Dendritic cell treated with granulocyte-macrophage colony-stimulating factor and Interleukin-4, amounts not matched to agents 40 ng/mL and 50 ng/mL, for 4 days (primary cell): Measurements from ENCODE around the gene RPE65.
"Not testable (repeated sequence)": the region's sequence is repeated elsewhere in the genome, so short reads cannot be mapped to it uniquely, and the experiment has no call there.

Source experiments
- H3K27ac Mint-ChIP-seq: one replicate; pipeline ENCODE4 v1.8.0; 2022; ENCODE audit warnings: mild to moderate bottlenecking, mixed read lengths
- H3K27me3 Mint-ChIP-seq: one replicate; pipeline ENCODE4 v1.8.0; 2022; ENCODE audit warnings: mild to moderate bottlenecking, mixed read lengths
- H3K36me3 Mint-ChIP-seq: one replicate; pipeline ENCODE4 v1.8.0; 2022; ENCODE audit warnings: low read depth, mixed read lengths
- H3K4me1 Mint-ChIP-seq: one replicate; pipeline ENCODE4 v1.8.0; 2022; ENCODE audit warnings: low read depth, mixed read lengths
- H3K4me3 Mint-ChIP-seq: one replicate; pipeline ENCODE4 v1.8.0; 2022; ENCODE audit warnings: mild to moderate bottlenecking, moderate library complexity, mixed read lengths
- H3K9me3 Mint-ChIP-seq: one replicate; pipeline ENCODE4 v1.8.0; 2022; ENCODE audit warnings: mixed read lengths
- intact Hi-C: fragments of 100-400 bp; cut with micrococcal nuclease; formaldehyde crosslinking; loops from one replicate; pipeline ENCODE4 v1.15.0; 2022

The RPE65 gene

GRCh38 chr1:68449901-68450300, at the start of gene RPE65:
RPE65 (minus strand) TSS chr1:68449954; CDS start chr1:68449905, 49 bp downstream.
- no peaks in the 10 kb centered on the region for H3K9me3 Mint-ChIP-seq
- no peak within 1 kb of the TSS for H3K4me3 Mint-ChIP-seq
- intact Hi-C loops: loop anchor here (10.0 kb wide), 1 partner anchor 595 kb away; no protein-coding TSS in a partner anchor
- no peaks in the 10 kb centered on the region for H3K36me3 Mint-ChIP-seq
- H3K27me3 Mint-ChIP-seq: no peaks in the 10 kb centered on the region
- peaks cover 14% of the 10 kb centered on the region for H3K4me1 Mint-ChIP-seq
- no peak within 1 kb of the TSS for H3K27ac Mint-ChIP-seq

DNA sequence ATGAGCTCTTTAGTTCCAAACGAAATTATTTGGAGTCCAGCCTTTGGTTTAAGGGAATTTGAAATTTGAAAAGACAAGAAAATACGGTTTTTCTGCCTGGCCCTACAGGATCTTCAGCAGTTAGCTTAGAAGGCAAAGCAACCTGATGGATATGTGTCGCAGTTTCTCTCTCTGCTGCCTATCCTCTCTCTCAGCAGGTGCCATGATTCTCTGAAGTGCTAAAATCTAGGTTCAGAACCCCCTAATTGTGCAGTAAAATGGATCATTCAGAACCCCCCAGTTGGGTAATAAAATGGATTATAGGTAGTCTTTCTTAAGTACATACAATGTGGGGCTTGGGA, 47.6 kb upstream of the RPE65 start:
- intact Hi-C loops: no loop called here
- Mint-ChIP-seq H3K9me3 (peaks cover 9% of the 10 kb centered on the region), H3K27me3 (peaks cover 2% of the 10 kb centered on the region), H3K4me1 (peaks cover 24% of the 10 kb centered on the region), H3K36me3 (peaks cover 5% of the 10 kb centered on the region), H3K27ac (peak overlapping the region; percentile 65), H3K4me3 (peak overlapping the region; percentile 86)

DNA sequence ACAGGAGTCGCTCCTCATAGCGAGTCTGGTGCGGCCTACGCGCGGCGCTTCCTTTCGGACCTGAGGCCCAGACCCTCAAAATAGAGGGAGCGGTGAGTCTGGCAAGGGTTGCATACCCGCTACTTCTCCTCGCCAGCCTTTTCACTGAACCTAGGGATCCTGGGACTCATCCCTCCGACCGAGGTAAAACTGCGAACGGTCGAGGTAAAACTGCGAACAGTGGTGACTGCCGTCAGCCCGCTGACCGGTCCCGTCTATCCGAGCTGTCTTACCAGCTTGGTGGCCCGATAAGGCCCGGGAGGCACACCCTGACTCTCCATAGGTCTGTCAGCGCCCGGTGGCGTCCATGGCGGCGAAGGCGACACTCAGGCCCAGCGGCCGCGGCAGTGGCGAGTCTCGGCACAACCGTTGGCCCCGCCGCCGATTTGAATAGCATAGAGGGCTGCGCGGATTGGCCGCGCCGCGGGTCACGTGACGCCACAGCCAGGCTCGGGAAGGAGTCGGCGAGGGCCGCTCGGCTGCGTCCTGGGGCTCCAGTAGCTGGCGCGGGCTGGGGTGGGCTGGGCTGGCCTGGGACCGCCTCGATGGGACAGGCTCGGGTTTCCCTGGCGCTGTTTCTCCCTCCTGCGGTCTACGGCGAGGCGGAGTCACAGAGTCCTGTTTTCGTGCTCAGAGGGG, 47.1 kb upstream of the RPE65 start, which contains the start of gene DEPDC1:
DEPDC1 (minus strand) TSS at position 403 of the 678 bp plus-strand sequence; CDS start at position 320, 83 bp downstream.
- Mint-ChIP-seq H3K27ac (peak within 1 kb of the TSS; percentile 65), H3K9me3 (peaks cover 4% of the 10 kb centered on the region), H3K4me1 (peaks cover 24% of the 10 kb centered on the region), H3K27me3 (peaks cover 2% of the 10 kb centered on the region), H3K4me3 (peak within 1 kb of the TSS; percentile 86), H3K36me3 (peaks cover 5% of the 10 kb centered on the region)
- intact Hi-C loops: no loop called here

DNA sequence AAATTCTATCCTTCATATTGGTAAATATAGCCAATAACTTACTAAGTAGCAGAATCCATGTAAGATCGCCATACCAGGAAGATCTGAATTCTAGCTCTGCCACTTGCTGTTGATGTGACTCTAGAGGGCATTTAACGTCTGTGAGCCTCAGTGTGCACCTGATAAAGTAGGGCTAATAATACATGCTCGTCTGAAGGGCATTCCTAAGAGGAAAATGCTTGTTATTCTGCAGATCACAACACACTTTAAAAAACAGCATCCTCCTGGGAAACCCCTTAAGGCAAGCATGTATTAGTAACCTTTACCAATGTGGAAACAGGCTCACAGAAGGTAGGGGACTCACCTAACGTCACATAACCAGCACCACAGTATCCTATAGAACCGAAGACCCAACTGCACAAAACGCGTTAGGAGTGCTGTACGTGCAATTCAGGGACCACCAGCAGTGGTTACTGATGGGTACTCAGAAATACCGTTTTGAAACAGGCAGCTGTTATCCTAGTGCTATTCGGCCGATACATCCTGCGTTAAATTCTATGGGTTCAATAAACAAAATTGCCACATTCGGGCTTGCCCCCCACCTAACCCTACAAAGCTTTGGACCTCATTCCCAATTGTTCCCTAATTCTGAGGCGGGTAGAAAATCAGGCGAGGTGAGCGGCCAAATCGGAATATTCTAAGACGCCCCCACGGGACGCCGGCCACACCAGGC, 46.4 kb upstream of the RPE65 start:
- H3K9me3 Mint-ChIP-seq: no peaks in the 10 kb centered on the region
- intact Hi-C loops: no loop called here
- peak overlapping the region; percentile 86 for H3K4me3 Mint-ChIP-seq

GRCh38 chr1:68495532-68495931, 45.8 kb upstream of the RPE65 start:
- Mint-ChIP-seq H3K9me3 (no peaks in the 10 kb centered on the region), H3K4me1 (peaks cover 29% of the 10 kb centered on the region), H3K4me3 (no peak overlapping the region), H3K27me3 (peaks cover 2% of the 10 kb centered on the region), H3K36me3 (peaks cover 5% of the 10 kb centered on the region), H3K27ac (no peak overlapping the region)
- intact Hi-C loops: no loop called here

More for the DNA sequence above, 46.4 kb upstream of the RPE65 start:
- H3K27ac Mint-ChIP-seq: peak overlapping the region; percentile 65
- peaks cover 2% of the 10 kb centered on the region for H3K27me3 Mint-ChIP-seq
- H3K36me3 Mint-ChIP-seq: peaks cover 5% of the 10 kb centered on the region
- H3K4me1 Mint-ChIP-seq: peaks cover 26% of the 10 kb centered on the region

DNA sequence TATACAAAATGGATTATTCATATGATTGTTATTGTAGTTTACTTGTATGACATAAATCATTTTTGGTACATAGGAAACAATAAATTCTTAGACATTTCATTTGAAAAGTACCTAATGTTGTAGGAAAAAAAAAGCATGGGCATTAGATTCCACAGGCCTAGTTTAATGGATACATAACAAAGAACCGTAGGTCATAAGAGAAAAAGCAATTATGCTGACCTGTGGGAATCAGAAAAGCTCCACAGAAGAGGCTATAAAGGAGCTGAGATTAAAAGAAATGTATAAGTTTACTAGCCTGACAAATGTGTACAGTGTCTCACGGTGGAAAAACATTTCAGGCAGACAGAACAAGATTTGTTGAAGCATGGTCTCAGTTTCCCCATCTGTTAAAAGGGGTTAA, 43.4 kb upstream of the RPE65 start:
- no peak overlapping the region for H3K27ac Mint-ChIP-seq
- H3K27me3 Mint-ChIP-seq: no peaks in the 10 kb centered on the region
- H3K36me3 Mint-ChIP-seq: peaks cover 5% of the 10 kb centered on the region
- H3K4me1 Mint-ChIP-seq: peaks cover 29% of the 10 kb centered on the region
- intact Hi-C loops: no loop called here
- H3K9me3 Mint-ChIP-seq: no peaks in the 10 kb centered on the region
- no peak overlapping the region for H3K4me3 Mint-ChIP-seq

DNA sequence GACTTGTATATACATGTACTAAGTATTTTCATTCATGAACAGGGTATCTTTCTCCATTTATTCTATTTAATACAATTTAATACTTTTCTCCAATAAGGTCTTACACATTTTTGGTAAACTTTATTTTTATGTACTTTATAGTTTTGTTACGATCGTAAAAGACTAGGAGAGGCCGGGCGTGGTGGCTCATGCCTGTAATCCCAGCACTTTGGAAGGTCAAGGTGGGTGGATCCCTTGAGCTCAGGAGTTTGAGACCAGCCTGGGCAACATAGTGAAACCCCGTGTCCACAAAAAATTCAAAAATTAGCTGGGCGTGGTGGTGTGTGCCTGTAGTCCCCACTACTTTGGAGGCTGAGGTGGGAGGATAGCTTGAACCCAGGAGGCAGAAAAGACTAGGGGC, 42.5 kb upstream of the RPE65 start:
- H3K36me3 Mint-ChIP-seq, H3K4me3 Mint-ChIP-seq, H3K9me3 Mint-ChIP-seq, intact Hi-C loops, H3K27ac Mint-ChIP-seq, H3K27me3 Mint-ChIP-seq: not testable (repeated sequence)
- peaks cover 22% of the 10 kb centered on the region for H3K4me1 Mint-ChIP-seq

- intact Hi-C loops: no loop called here
- no peaks in the 10 kb centered on the region for H3K9me3 Mint-ChIP-seq
- H3K27me3 Mint-ChIP-seq: no peaks in the 10 kb centered on the region
- no peaks in the 10 kb centered on the region for H3K36me3 Mint-ChIP-seq
- no peak overlapping the region for H3K27ac Mint-ChIP-seq
- no peak overlapping the region for H3K4me3 Mint-ChIP-seq
- H3K4me1 Mint-ChIP-seq: peaks cover 5% of the 10 kb centered on the region
Observed at GRCh38 chr1:68490046-68490651, 40.4 kb upstream of the RPE65 start.

DNA sequence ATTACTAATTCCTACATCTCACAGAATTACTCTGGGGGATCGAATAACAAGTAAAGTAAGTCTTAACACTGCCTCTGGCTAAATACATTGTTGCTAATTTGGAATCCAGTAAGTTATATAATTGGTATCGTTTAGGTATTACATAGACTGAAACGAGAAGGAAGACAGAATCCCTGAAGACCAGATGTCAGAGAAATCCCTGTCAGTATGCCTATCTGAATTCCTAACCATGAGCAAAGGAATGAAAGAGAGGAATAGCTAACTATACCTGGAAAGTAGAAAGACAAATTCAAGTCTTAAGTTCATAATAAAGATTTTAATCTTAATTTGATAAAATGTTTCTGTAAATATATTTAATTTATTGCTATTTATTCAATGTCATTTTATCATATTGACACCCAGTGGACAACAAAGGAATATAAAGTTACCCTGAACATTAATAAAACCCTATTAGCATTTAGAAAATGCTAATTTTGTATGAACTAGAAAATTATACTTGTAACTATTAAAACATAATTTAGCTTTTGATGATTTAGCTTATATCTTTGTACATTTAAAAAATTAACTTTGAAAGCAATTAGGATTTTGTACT, 35.8 kb upstream of the RPE65 start:
- Mint-ChIP-seq H3K4me3 (no peak overlapping the region), H3K27me3 (no peaks in the 10 kb centered on the region), H3K9me3 (no peaks in the 10 kb centered on the region), H3K36me3 (no peaks in the 10 kb centered on the region), H3K27ac (no peak overlapping the region), H3K4me1 (no peaks in the 10 kb centered on the region)
- intact Hi-C loops: no loop called here

DNA sequence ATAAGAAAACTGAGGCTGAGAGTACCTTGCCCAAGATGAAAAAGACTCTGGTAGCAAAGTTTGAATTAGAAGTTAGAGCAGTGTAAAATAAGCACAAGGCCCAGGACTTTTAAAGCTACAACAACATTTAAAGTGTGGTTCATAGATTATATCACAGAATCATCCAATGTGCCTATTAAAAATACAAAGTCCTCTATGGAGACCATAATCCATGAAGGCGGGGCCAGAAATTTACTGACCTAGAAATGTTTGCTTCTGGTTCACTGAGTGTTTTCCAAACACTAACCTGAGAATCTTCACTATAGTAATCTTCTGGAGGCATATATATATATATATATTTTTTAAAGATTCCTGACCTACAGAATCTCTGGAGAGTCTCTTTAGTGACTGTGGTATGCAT, 34.9 kb upstream of the RPE65 start:
- no peak overlapping the region for H3K27ac Mint-ChIP-seq
- H3K36me3 Mint-ChIP-seq: no peaks in the 10 kb centered on the region
- no peaks in the 10 kb centered on the region for H3K27me3 Mint-ChIP-seq
- no peaks in the 10 kb centered on the region for H3K9me3 Mint-ChIP-seq
- H3K4me3 Mint-ChIP-seq: no peak overlapping the region
- intact Hi-C loops: no loop called here
- no peaks in the 10 kb centered on the region for H3K4me1 Mint-ChIP-seq

GRCh38 chr1:68481041-68481440, 31.3 kb upstream of the RPE65 start:
- Mint-ChIP-seq H3K4me1 (no peaks in the 10 kb centered on the region), H3K4me3 (no peak overlapping the region), H3K9me3 (no peaks in the 10 kb centered on the region), H3K27me3 (no peaks in the 10 kb centered on the region), H3K27ac (no peak overlapping the region), H3K36me3 (no peaks in the 10 kb centered on the region)
- intact Hi-C loops: no loop called here

DNA sequence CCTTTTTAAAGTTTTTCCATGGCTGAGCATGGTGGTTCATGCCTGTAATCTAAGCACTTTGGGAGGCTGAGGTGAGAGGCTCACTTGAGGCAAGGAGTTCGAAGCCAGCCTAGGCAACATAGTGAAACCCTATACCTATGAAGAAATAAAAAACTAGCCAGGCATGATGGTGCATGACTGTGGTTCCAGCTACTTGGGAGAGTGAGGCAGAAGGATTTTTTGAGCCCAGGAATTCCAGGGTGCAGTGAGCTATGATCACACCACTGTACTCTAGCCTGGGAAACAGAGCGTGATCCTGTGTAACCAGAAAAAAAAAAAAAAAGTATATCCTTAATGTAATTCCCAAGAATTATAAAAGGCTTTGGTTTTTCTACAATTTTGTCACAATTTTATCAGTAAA, 29.7 kb upstream of the RPE65 start:
- Mint-ChIP-seq H3K36me3 (no peaks in the 10 kb centered on the region), H3K9me3 (no peaks in the 10 kb centered on the region), H3K4me1 (no peaks in the 10 kb centered on the region), H3K27ac (no peak overlapping the region), H3K4me3 (no peak overlapping the region), H3K27me3 (no peaks in the 10 kb centered on the region)
- intact Hi-C loops: no loop called here

- Mint-ChIP-seq H3K36me3 (no peaks in the 10 kb centered on the region), H3K27ac (no peak overlapping the region), H3K27me3 (no peaks in the 10 kb centered on the region), H3K9me3 (no peaks in the 10 kb centered on the region), H3K4me1 (no peaks in the 10 kb centered on the region), H3K4me3 (no peak overlapping the region)
- intact Hi-C loops: no loop called here
Observed at GRCh38 chr1:68478662-68479061, 28.9 kb upstream of the RPE65 start.

DNA sequence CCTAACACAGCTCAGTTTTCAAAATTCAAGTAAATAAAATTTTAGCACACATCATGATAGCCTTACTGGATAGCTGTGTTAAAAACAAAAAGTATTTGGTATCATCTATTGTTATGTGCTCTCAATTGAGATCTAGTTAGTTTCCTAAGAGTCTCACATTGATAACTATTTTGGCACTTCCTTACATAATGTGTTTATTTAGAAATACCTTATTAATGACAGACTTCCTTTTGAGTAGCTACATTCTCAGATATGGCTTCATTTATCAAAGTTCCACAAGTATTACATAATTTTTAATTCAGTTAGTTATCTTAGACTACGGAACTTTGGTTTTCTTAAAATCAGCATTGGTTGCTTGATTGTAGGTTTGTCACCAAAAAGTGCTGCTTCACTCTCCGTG, 26.9 kb upstream of the RPE65 start:
- H3K9me3 Mint-ChIP-seq, H3K4me1 Mint-ChIP-seq, H3K4me3 Mint-ChIP-seq, H3K36me3 Mint-ChIP-seq, H3K27me3 Mint-ChIP-seq, intact Hi-C loops, H3K27ac Mint-ChIP-seq: not testable (repeated sequence)
